Measurements from ENCODE around the gene PADI3.
"Not testable (repeated sequence)": the region's sequence is repeated elsewhere in the genome, so short reads cannot be mapped to it uniquely, and the experiment has no call there.

The PADI3 gene

GRCh38 chr1:17236779-17237560 lies 11.9 kb upstream of the PADI3 start:
- peak; percentile 95 for FAIRE-seq
- peak; percentile 93 for DNase-seq (ENCODE audit: insufficient read length, low spot score)

- DNase-seq (ENCODE audit: insufficient read length, low spot score) (no peak), FAIRE-seq (no peak)
Measured at GRCh38 chr1:17237561-17237903, 11.4 kb upstream of the PADI3 start.

GRCh38 chr1:17239420-17239819 lies 9.5 kb upstream of the PADI3 start:
- no peak for FAIRE-seq
- DNase-seq (ENCODE audit: insufficient read length, low spot score): peak; percentile 52

GRCh38 chr1:17241011-17241779 lies 7.7 kb upstream of the PADI3 start:
- not testable (repeated sequence) for DNase-seq (ENCODE audit: insufficient read length, low spot score); FAIRE-seq

GRCh38 chr1:17241780-17242074 lies 7.2 kb upstream of the PADI3 start:
- FAIRE-seq; DNase-seq (ENCODE audit: insufficient read length, low spot score): not testable (repeated sequence)

GRCh38 chr1:17243274-17243673 lies 5.6 kb upstream of the PADI3 start:
- no peak for FAIRE-seq
- DNase-seq (ENCODE audit: insufficient read length, low spot score): no peak

GRCh38 chr1:17244821-17245740 lies 3.8 kb upstream of the PADI3 start:
- no peak for FAIRE-seq
- DNase-seq (ENCODE audit: insufficient read length, low spot score): no peak

GRCh38 chr1:17245816-17246325 lies 3.0 kb upstream of the PADI3 start:
- no peak for DNase-seq (ENCODE audit: insufficient read length, low spot score)
- FAIRE-seq: no peak

- DNase-seq (ENCODE audit: insufficient read length, low spot score) (no peak), FAIRE-seq (no peak)
Measured at GRCh38 chr1:17246971-17247370, 1.9 kb upstream of the PADI3 start.

GRCh38 chr1:17250601-17251000 lies 1.7 kb downstream of the PADI3 start:
- DNase-seq (ENCODE audit: insufficient read length, low spot score) (no peak), FAIRE-seq (no peak)

- FAIRE-seq: no peak
- no peak for DNase-seq (ENCODE audit: insufficient read length, low spot score)
Measured at GRCh38 chr1:17251246-17251645, 2.3 kb downstream of the PADI3 start.

GRCh38 chr1:17251701-17252376 lies 2.9 kb downstream of the PADI3 start:
- no peak for DNase-seq (ENCODE audit: insufficient read length, low spot score)
- FAIRE-seq: no peak

GRCh38 chr1:17255336-17255735 lies 6.4 kb downstream of the PADI3 start:
- FAIRE-seq (no peak), DNase-seq (ENCODE audit: insufficient read length, low spot score) (no peak)

- DNase-seq (ENCODE audit: insufficient read length, low spot score): no peak
- FAIRE-seq: no peak
Measured at GRCh38 chr1:17258116-17258757, 9.3 kb downstream of the PADI3 start.

GRCh38 chr1:17258758-17259130 lies 9.8 kb downstream of the PADI3 start:
- FAIRE-seq (no peak), DNase-seq (ENCODE audit: insufficient read length, low spot score) (no peak)

- DNase-seq (ENCODE audit: insufficient read length, low spot score) (no peak), FAIRE-seq (no peak)
Measured at GRCh38 chr1:17259233-17259873, 10.5 kb downstream of the PADI3 start.

GRCh38 chr1:17260264-17260663 lies 11.4 kb downstream of the PADI3 start:
- DNase-seq (ENCODE audit: insufficient read length, low spot score): no peak
- no peak for FAIRE-seq

GRCh38 chr1:17260738-17261137 lies 11.8 kb downstream of the PADI3 start:
- no peak for FAIRE-seq

GRCh38 chr1:17263936-17264335 lies 15.0 kb downstream of the PADI3 start:
- FAIRE-seq: no peak

More at GRCh38 chr1:17260738-17261137, 11.8 kb downstream of the PADI3 start:
- DNase-seq (ENCODE audit: insufficient read length, low spot score): no peak

GRCh38 chr1:17264470-17264869 lies 15.6 kb downstream of the PADI3 start:
- no peak for FAIRE-seq

More at GRCh38 chr1:17263936-17264335, 15.0 kb downstream of the PADI3 start:
- no peak for DNase-seq (ENCODE audit: insufficient read length, low spot score)

More at GRCh38 chr1:17264470-17264869, 15.6 kb downstream of the PADI3 start:
- DNase-seq (ENCODE audit: insufficient read length, low spot score): no peak

Measured in GM19239 (cell line).